ENCODE measurements around the gene TMBIM1. TPM values are rescaled to one million over a fixed set of nuclear protein-coding genes. Genes with fewer than 3 reads are reported as not detected.
A peak's percentile ranks its signal among the peaks of the same experiment; 100 is the strongest.

TMBIM1 gene
- total RNA-seq, 2 experiments from 2014 or later = 53.5 to 57.9 TPM

DNA sequence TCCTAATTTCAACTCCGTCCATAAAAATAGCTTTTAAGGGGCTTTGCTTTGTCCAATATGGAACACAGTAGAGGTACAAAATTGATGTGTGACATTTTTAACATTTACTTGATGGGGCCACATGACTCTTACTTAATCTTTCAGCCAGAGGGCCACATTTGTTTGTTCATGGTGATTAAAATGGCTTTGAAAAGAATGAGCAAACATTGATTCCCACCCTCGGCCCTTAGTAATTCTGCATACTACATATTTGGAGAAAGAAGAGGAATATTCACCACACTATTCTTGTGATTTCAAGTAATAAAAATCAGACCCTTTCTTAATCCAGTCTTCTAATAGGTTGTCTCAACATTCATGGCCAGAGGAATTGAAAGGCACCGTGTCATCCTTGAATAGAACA is 57.8 kb downstream of the TMBIM1 start:
- POLR2A ChIA-PET = interaction anchor here (1.0 to 8.5 kb wide), 6 partner anchors 9 to 23 kb away, joined by 3 to 75 read pairs (median 6); no protein-coding TSS in a partner anchor

DNA sequence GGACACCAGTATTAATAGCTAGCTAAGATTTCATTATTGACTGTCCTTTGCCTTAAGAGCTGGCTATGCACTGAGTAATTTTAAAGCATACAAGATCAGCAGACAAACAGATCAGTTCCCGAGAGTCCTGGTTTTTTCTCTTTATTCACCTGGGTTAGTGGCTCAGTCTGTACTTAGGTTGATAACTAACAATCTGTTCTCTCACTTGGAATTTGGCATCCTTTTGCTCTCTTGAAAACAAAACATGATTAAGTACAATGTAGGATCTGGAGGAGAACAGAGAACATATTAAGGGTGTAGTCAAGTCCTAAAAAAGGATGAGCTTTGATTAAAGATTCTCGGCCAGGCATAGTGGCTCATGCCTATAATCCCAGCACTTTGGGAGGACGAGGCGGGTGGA is 58.8 kb downstream of the TMBIM1 start:
- Mint-ChIP-seq H3K9me3 (no peaks in the 10 kb centered on the region), H3K36me3 (ENCODE audit: low read depth) (peaks cover 80% of the 10 kb centered on the region), H3K27ac (peak overlapping the region; percentile 79), H3K27me3 (no peaks in the 10 kb centered on the region), H3K4me1 (ENCODE audit: low read depth) (peaks cover 41% of the 10 kb centered on the region), H3K4me3 (no peak overlapping the region)
- ATAC-seq = no peak
- ChIA-PET CTCF (interaction anchor here (1.1 to 2.2 kb wide), 3 partner anchors 8 to 19 kb away, joined by 4 to 7 read pairs (median 5); no protein-coding TSS in a partner anchor), POLR2A (interaction anchor here (1.0 to 8.5 kb wide), 10 partner anchors 8 to 24 kb away, joined by 3 to 75 read pairs (median 4); no protein-coding TSS in a partner anchor)
- no peak for DNase-seq
- TF ChIP-seq, protein P1, sequence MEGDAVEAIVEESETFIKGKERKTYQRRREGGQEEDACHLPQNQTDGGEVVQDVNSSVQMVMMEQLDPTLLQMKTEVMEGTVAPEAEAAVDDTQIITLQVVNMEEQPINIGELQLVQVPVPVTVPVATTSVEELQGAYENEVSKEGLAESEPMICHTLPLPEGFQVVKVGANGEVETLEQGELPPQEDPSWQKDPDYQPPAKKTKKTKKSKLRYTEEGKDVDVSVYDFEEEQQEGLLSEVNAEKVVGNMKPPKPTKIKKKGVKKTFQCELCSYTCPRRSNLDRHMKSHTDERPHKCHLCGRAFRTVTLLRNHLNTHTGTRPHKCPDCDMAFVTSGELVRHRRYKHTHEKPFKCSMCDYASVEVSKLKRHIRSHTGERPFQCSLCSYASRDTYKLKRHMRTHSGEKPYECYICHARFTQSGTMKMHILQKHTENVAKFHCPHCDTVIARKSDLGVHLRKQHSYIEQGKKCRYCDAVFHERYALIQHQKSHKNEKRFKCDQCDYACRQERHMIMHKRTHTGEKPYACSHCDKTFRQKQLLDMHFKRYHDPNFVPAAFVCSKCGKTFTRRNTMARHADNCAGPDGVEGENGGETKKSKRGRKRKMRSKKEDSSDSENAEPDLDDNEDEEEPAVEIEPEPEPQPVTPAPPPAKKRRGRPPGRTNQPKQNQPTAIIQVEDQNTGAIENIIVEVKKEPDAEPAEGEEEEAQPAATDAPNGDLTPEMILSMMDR (IDR thresholded peaks at IDR 0.05) = no peak
- intact Hi-C loops (cut with micrococcal nuclease) = no loop called here

More for the DNA sequence above, 57.8 kb downstream of the TMBIM1 start:
- no peaks in the 10 kb centered on the region for H3K27me3 Mint-ChIP-seq
- peaks cover 37% of the 10 kb centered on the region for H3K4me1 Mint-ChIP-seq (ENCODE audit: low read depth)
- TF ChIP-seq, protein P1 (IDR thresholded peaks at IDR 0.05) = no peak
- no peaks in the 10 kb centered on the region for H3K9me3 Mint-ChIP-seq
- no peak overlapping the region for H3K4me3 Mint-ChIP-seq
- ATAC-seq = no peak
- peak overlapping the region; percentile 69 for H3K27ac Mint-ChIP-seq
- H3K36me3 Mint-ChIP-seq (ENCODE audit: low read depth) = peaks cover 82% of the 10 kb centered on the region
- intact Hi-C loops (cut with micrococcal nuclease) = no loop called here
- CTCF ChIA-PET = interaction anchor here (1.8 to 2.2 kb wide), 3 partner anchors 8 to 23 kb away, joined by 3 to 7 read pairs (median 5); no protein-coding TSS in a partner anchor
- DNase-seq = no peak

- peak; percentile 78 for ATAC-seq
- POLR2A ChIA-PET = interaction anchor here (0.9 to 8.5 kb wide), 10 partner anchors 9 to 43 kb away, joined by 3 to 75 read pairs (median 6); no protein-coding TSS in a partner anchor
- CTCF ChIA-PET = interaction anchor here (0.8 to 4.8 kb wide), 9 partner anchors 10 to 56 kb away, joined by 3 to 50 read pairs (median 5); partner anchors contain the start of genes AAMP, ARPC2 and PNKD
- peak; percentile 68 for DNase-seq
- intact Hi-C loops (cut with micrococcal nuclease) = no loop called here
- TF ChIP-seq, protein P1 (IDR thresholded peaks at IDR 0.05) = peak; percentile 44
- Mint-ChIP-seq H3K27ac (peak overlapping the region; percentile 81), H3K27me3 (no peaks in the 10 kb centered on the region), H3K9me3 (no peaks in the 10 kb centered on the region), H3K4me3 (no peak overlapping the region), H3K36me3 (ENCODE audit: low read depth) (peaks cover 82% of the 10 kb centered on the region), H3K4me1 (ENCODE audit: low read depth) (peaks cover 62% of the 10 kb centered on the region)
These were observed 61.4 kb downstream of the TMBIM1 start for GRCh38 chr2:218230882-218231281.

GRCh38 chr2:218229851-218230250 is 62.5 kb downstream of the TMBIM1 start:
- ATAC-seq (peak; percentile 32), DNase-seq (peak; percentile 48)
- ChIA-PET POLR2A (interaction anchor here (0.7 to 8.5 kb wide), 8 partner anchors 10 to 37 kb away, joined by 3 to 75 read pairs (median 5); partner anchors contain the start of gene ARPC2), CTCF (interaction anchor here (1.0 to 4.8 kb wide), 6 partner anchors 9 to 63 kb away, joined by 3 to 50 read pairs (median 5); partner anchors contain the start of gene CXCR1)
- H3K4me1 Mint-ChIP-seq (ENCODE audit: low read depth) = peaks cover 70% of the 10 kb centered on the region
- peaks cover 84% of the 10 kb centered on the region for H3K36me3 Mint-ChIP-seq (ENCODE audit: low read depth)
- no peaks in the 10 kb centered on the region for H3K27me3 Mint-ChIP-seq
- peak overlapping the region; percentile 81 for H3K27ac Mint-ChIP-seq
- no peaks in the 10 kb centered on the region for H3K9me3 Mint-ChIP-seq
- TF ChIP-seq, protein P1 (IDR thresholded peaks at IDR 0.05) = no peak
- peak overlapping the region; percentile 30 for H3K4me3 Mint-ChIP-seq
- intact Hi-C loops (cut with micrococcal nuclease) = loop anchor here (1.0 to 5.0 kb wide), 2 partner anchors 11 to 43 kb away; no protein-coding TSS in a partner anchor

- peak; percentile 68 for DNase-seq
- Mint-ChIP-seq H3K27me3 (no peaks in the 10 kb centered on the region), H3K36me3 (ENCODE audit: low read depth) (peaks cover 85% of the 10 kb centered on the region), H3K9me3 (no peaks in the 10 kb centered on the region), H3K4me3 (peak overlapping the region; percentile 31), H3K4me1 (ENCODE audit: low read depth) (peaks cover 71% of the 10 kb centered on the region), H3K27ac (peak overlapping the region; percentile 92)
- ChIA-PET CTCF (interaction anchor here (0.8 to 4.8 kb wide), 8 partner anchors 9 to 62 kb away, joined by 3 to 50 read pairs (median 4); partner anchors contain the start of gene CXCR1), POLR2A (interaction anchor here (0.7 to 8.5 kb wide), 8 partner anchors 10 to 41 kb away, joined by 3 to 75 read pairs (median 4); partner anchors contain the start of genes AAMP, ARPC2 and PNKD)
- intact Hi-C loops (cut with micrococcal nuclease) = loop anchor here (1.0 to 5.0 kb wide), 2 partner anchors 10 to 42 kb away; no protein-coding TSS in a partner anchor
- TF ChIP-seq, protein P1 (IDR thresholded peaks at IDR 0.05) = no peak
- ATAC-seq = peak; percentile 77
These were observed 63.1 kb downstream of the TMBIM1 start for GRCh38 chr2:218229239-218229638.
